ENCODE results near the gene GALNT18.

DNA sequence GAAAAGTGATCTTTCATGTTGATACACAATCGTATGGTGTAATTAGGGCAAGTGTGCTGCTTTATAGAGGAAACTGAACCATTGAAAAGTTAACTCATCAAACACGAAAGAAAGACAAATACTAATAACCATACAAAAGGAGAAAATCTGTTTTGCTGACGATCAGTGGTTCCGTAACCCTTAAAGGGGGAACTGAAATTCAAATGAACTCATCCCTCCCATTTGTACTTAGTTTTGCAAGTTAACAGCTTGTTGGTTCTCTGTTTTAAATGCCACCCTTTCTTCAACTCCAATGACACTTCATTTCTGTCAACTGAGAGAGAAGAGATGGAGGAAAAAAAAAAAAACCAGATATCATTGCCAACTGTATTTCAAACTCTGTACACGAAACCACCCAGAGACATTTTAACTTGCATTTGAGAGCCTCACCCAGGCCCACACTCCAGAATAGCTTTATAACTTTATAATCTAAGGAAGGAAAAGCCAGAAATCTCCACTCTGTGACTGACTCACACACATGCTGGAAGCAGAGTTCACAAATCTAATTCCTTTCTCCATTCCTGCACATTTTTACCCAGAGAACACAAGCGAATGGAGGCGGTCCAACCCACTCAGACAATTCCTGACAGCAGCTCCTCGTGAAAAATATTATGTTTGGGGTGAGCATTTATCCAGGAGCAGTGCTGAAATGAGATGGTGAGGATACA lies 251.4 kb downstream of the GALNT18 start:
- TF ChIP-seq, protein P1, sequence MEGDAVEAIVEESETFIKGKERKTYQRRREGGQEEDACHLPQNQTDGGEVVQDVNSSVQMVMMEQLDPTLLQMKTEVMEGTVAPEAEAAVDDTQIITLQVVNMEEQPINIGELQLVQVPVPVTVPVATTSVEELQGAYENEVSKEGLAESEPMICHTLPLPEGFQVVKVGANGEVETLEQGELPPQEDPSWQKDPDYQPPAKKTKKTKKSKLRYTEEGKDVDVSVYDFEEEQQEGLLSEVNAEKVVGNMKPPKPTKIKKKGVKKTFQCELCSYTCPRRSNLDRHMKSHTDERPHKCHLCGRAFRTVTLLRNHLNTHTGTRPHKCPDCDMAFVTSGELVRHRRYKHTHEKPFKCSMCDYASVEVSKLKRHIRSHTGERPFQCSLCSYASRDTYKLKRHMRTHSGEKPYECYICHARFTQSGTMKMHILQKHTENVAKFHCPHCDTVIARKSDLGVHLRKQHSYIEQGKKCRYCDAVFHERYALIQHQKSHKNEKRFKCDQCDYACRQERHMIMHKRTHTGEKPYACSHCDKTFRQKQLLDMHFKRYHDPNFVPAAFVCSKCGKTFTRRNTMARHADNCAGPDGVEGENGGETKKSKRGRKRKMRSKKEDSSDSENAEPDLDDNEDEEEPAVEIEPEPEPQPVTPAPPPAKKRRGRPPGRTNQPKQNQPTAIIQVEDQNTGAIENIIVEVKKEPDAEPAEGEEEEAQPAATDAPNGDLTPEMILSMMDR (IDR thresholded peaks at IDR 0.05; ENCODE audit: poor library complexity, severe bottlenecking), result no peak
- no peak for TF ChIP-seq EP300 (conservative IDR thresholded peaks at IDR 0.05; ENCODE audit: poor library complexity, severe bottlenecking)

Measured in neural cell (in vitro differentiated cells).